GM23248 (cell line): ENCODE results near the gene CD37. TPM values are rescaled to one million over a fixed set of nuclear protein-coding genes. Genes with fewer than 3 reads are reported as not detected.

Experiments
- DNase-seq: peaks from one replicate; pipeline ENCODE4 v3.0.0-alpha.2; 2015
- H2AFZ ChIP-seq: fragments of 200-600 bp; sonication (generic); 2 replicates; pipeline ENCODE4 v1.6.1; 2016; ENCODE audit warnings: antibody characterized with exemption
- H3F3A ChIP-seq: fragments of 200-600 bp; sonication (generic); 2 replicates; pipeline ENCODE4 v1.6.1; 2016; ENCODE audit warnings: mild to moderate bottlenecking, antibody characterized with exemption, mixed run types; ENCODE audit not compliant: insufficient read depth
- H3K27ac ChIP-seq: fragments of 200-600 bp; sonication (generic); 2 replicates; pipeline ENCODE4 v1.5.1; 2016; ENCODE audit warnings: mild to moderate bottlenecking
- H3K27me3 ChIP-seq: fragments of 200-600 bp; sonication (generic); replicated peaks from 2 replicates; pipeline ENCODE4 v1.6.1; 2016; ENCODE audit warnings: mild to moderate bottlenecking; ENCODE audit not compliant: insufficient read depth
- H3K36me3 ChIP-seq: fragments of 200-600 bp; sonication (generic); 2 replicates; pipeline ENCODE4 v1.6.1; 2016; ENCODE audit warnings: low read depth, mild to moderate bottlenecking
- H3K4me1 ChIP-seq: fragments of 200-600 bp; sonication (generic); 2 replicates; pipeline ENCODE4 v1.6.1; 2016; ENCODE audit warnings: mild to moderate bottlenecking; ENCODE audit not compliant: insufficient read depth
- H3K4me2 ChIP-seq: fragments of 200-600 bp; sonication (generic); one replicate; pipeline ENCODE4 v1.6.1; 2016; ENCODE audit warnings: mild to moderate bottlenecking; ENCODE audit not compliant: unreplicated experiment
- H3K4me3 ChIP-seq: fragments of 200-600 bp; sonication (generic); 2 replicates; pipeline ENCODE4 v1.5.1; 2016; ENCODE audit warnings: mild to moderate bottlenecking
- H3K79me2 ChIP-seq: fragments of 200-600 bp; sonication (generic); 2 replicates; pipeline ENCODE4 v1.6.1; 2016; ENCODE audit warnings: mild to moderate bottlenecking; ENCODE audit not compliant: insufficient read depth
- H3K9ac ChIP-seq: fragments of 200-600 bp; sonication (generic); 2 replicates; pipeline ENCODE4 v1.6.1; 2016; ENCODE audit warnings: mild to moderate bottlenecking
- H3K9me2 ChIP-seq: fragments of 200-600 bp; sonication (generic); 2 replicates; pipeline ENCODE4 v1.6.1; 2016; ENCODE audit warnings: mixed run types, mild to moderate bottlenecking, moderate library complexity; ENCODE audit not compliant: insufficient read depth
- H3K9me3 ChIP-seq: fragments of 200-600 bp; sonication (generic); one replicate; pipeline ENCODE4 v1.6.1; 2017; ENCODE audit warnings: low read depth
- H4K20me1 ChIP-seq: fragments of 200-600 bp; sonication (generic); 2 replicates; pipeline ENCODE4 v1.6.0; 2016; ENCODE audit not compliant: insufficient read depth
- EZH2 ChIP-seq: fragments of 200-600 bp; sonication (generic); IDR thresholded peaks from 2 replicates; pipeline ENCODE4 v1.6.1; 2018; ENCODE audit warnings: antibody characterized with exemption, mild to moderate bottlenecking; ENCODE audit not compliant: insufficient read depth, poor library complexity, severe bottlenecking
- EZH2phosphoT487 ChIP-seq: fragments of 200-600 bp; sonication (generic); IDR thresholded peaks from 2 replicates; pipeline ENCODE4 v1.6.1; 2018; ENCODE audit warnings: antibody characterized with exemption, moderate library complexity, mild to moderate bottlenecking, low read depth; ENCODE audit not compliant: insufficient read depth
- WGBS, 2 experiments: methylation state at CpG; one replicate each; pipeline ENCODE4 v1.1.6; 2015 to 2017; ENCODE audit warnings: low lambda C conversion rate in 2 of 2, low coverage in 1 of 2; ENCODE audit errors: missing lambda C conversion rate in 2 of 2; 5-methylcytosine and 5-hydroxymethylcytosine counted together
- in situ Hi-C: fragments of 300-500 bp; cut with MboI; formaldehyde crosslinking; loops from 2 replicates; pipeline ENCODE4 v1.15.0; 2020
- polyA plus RNA-seq: library from polyadenylated mRNA; unstranded; fragments of >200 nt; fragmentation: Nextera tagmentation; extraction: Ambion mirVana; gene quantifications from 2 replicates; pipeline ENCODE4 v1.2.1, GENCODE V29; 2016
- total RNA-seq: library from RNA; depleted of rRNA; stranded (reverse); fragments of >200 nt; shearing (Covaris generic); gene quantifications from 2 replicates; pipeline ENCODE4 v1.2.3, GENCODE V29; 2014

CD37 gene
- total and polyA plus RNA-seq, 2 experiments from 2014 or later: 1.8 TPM; not detected in 1

DNA sequence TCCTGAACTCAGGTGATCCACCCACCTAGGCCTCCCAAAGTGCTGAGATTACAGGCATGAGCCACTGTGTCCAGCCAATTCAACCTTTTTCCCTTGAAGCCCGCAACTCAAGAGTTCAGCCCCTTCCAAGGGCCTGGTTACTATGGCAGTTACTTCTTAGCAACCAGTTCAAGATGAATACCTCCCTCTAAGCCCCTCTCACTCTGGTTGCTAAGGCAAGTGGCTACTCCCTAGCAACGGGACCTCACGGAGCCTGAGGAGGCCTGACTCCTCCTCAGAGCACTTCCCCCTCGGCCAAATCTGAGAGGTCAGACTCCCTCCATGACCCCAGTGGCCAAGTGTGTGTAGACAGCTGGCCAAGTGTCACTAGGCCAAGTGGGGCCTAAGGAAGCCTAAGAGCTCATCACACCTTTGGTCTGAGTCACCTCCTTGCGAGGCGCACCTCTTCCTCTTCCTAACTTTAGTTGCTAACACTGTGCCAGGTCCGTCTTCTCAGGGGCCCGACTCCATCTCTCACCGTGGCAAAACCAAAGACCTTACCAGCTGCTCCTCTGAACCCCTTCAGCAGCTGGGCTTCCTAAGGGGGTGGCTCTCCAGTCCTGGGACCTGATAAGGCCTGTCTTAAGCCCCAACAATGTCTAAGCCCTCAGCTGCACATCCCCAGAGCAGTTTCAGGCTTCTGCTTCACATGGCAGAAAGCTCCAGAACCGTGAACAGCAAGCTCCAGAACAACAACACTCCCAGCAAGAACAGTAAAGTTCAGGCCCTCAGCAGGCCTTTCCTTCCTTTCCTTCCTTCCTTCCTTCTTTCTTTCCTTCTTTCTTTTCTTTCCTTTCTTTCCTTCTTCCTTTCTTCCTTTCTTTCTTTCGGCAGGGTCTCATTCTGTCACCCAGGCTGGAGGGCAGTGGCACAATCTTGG is 9.6 kb downstream of the CD37 start:
- TF ChIP-seq EZH2phosphoT487 (no peak), EZH2 (no peak)
- H2AFZ ChIP-seq: no peak overlapping the region
- no peak overlapping the region for H3K4me2 ChIP-seq
- H3K4me1 ChIP-seq: no peaks in the 10 kb centered on the region
- no peaks in the 10 kb centered on the region for H3K79me2 ChIP-seq
- H4K20me1 ChIP-seq: no peaks in the 10 kb centered on the region
- no peaks in the 10 kb centered on the region for H3K9me2 ChIP-seq
- 82 to 84% methylated on average over 11 of the region's 11 CpGs for WGBS, 2 experiments
- no peaks in the 10 kb centered on the region for H3K9me3 ChIP-seq
- no peaks in the 10 kb centered on the region for H3F3A ChIP-seq
- no peaks in the 10 kb centered on the region; the same call in 1 of the 2 replicates for H3K36me3 ChIP-seq
- H3K27me3 ChIP-seq: no peaks in the 10 kb centered on the region
- H3K4me3 ChIP-seq: no peak overlapping the region
- DNase-seq: no peak
- in situ Hi-C loops: no loop called here
- no peak overlapping the region for H3K27ac ChIP-seq
- no peak overlapping the region for H3K9ac ChIP-seq

DNA sequence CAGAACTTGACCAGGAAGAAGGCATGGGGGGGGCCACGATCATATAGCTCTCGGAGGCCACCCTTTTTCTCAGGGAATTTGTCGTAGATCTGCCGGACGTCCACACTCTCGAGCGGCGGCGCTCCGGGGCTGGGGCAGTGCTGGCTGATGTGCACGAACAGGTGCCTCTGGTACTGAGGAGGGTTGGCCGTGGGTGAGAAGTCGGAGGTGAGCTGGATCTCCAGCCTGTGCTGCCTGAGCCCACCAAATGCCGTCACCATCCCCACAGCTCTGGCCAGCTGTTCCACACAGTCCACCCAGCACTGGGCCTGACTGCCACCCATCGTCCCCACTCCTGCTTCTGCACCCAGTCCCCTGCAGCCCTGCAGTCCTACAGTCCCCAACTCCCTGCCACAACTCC is 12.0 kb downstream of the CD37 start:
- no peak overlapping the region for H3K4me2 ChIP-seq
- no peak for DNase-seq
- no peaks in the 10 kb centered on the region for H3K4me1 ChIP-seq
- in situ Hi-C loops: no loop called here
- H3K27me3 ChIP-seq: no peaks in the 10 kb centered on the region
- no peaks in the 10 kb centered on the region; the same call in 1 of the 2 replicates for H3K36me3 ChIP-seq
- no peaks in the 10 kb centered on the region for H3K9me2 ChIP-seq
- no peaks in the 10 kb centered on the region for H4K20me1 ChIP-seq
- no peaks in the 10 kb centered on the region for H3K79me2 ChIP-seq
- no peak overlapping the region for H3K9ac ChIP-seq
- H3K27ac ChIP-seq: no peak overlapping the region
- H3F3A ChIP-seq: no peaks in the 10 kb centered on the region
- TF ChIP-seq EZH2phosphoT487 (no peak), EZH2 (no peak)
- WGBS, 2 experiments: 96% methylated on average over 11 to 15 of the region's 15 CpGs
- no peak overlapping the region for H3K4me3 ChIP-seq
- no peak overlapping the region for H2AFZ ChIP-seq
- no peaks in the 10 kb centered on the region for H3K9me3 ChIP-seq

- no peak overlapping the region for H3K4me3 ChIP-seq
- in situ Hi-C loops: no loop called here
- WGBS, 2 experiments: 53 to 58% methylated on average over 3 of the region's 3 CpGs
- no peaks in the 10 kb centered on the region for H3F3A ChIP-seq
- TF ChIP-seq EZH2phosphoT487 (no peak), EZH2 (no peak)
- no peaks in the 10 kb centered on the region for H3K4me1 ChIP-seq
- H3K4me2 ChIP-seq: no peak overlapping the region
- H3K9ac ChIP-seq: no peak overlapping the region
- H3K79me2 ChIP-seq: no peaks in the 10 kb centered on the region
- H3K9me2 ChIP-seq: no peaks in the 10 kb centered on the region
- peak; percentile 84 for DNase-seq
- no peaks in the 10 kb centered on the region for H4K20me1 ChIP-seq
- no peaks in the 10 kb centered on the region for H3K9me3 ChIP-seq
- no peak overlapping the region for H3K27ac ChIP-seq
- H2AFZ ChIP-seq: peak overlapping the region; percentile 79
- H3K27me3 ChIP-seq: no peaks in the 10 kb centered on the region
- H3K36me3 ChIP-seq: no peaks in the 10 kb centered on the region; the same call in 1 of the 2 replicates
Observed at GRCh38 chr19:49347835-49348234, 12.6 kb downstream of the CD37 start.

DNA sequence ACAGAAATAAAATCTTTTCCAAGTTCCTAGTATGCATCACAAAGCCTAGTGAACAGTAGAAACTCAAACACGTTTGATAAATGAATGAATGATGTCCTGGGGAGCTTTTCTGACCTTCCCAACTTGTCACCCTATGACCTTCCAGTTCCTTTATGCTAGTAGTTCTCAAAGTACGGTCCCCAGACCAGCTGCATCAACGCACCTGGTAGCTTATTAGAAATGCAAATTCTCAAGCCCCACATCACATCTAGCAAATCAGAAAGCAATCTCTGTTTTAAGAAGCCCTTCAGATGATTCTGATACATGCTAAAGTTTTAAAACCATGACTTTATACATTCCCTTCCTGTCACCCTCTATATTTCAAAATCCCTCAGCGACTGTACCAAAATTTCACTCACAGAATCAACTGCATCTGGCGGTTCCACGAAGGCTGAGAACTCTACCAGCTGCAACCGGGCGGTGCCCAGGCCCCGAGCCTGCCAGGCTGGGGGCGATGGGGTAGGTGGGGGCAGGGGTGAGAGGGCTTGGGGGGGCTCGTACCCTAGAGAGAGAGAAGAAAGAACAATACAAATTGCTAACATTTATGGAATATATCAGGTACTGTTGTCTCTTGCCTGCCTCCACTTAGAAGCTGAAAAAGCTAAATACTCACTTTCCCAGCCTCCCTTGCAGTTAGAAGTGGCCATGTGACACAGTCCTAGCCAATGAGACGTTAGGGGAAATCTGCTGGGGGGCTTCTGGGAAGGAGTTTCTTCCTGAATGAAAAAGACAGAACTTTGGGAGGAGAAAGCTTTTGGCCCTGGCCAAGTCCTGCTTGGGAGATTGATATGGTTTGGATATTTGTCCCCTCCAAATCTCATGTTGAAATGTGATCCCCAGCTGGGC is 13.3 kb downstream of the CD37 start:
- H3K36me3 ChIP-seq: no peaks in the 10 kb centered on the region; the same call in 1 of the 2 replicates
- H3K4me1 ChIP-seq: no peaks in the 10 kb centered on the region
- no peak overlapping the region for H3K4me2 ChIP-seq
- H3K9me2 ChIP-seq: no peaks in the 10 kb centered on the region
- TF ChIP-seq EZH2 (no peak), EZH2phosphoT487 (no peak)
- H2AFZ ChIP-seq: peak overlapping the region; percentile 79
- H3K4me3 ChIP-seq: no peak overlapping the region
- no peaks in the 10 kb centered on the region for H3F3A ChIP-seq
- no peaks in the 10 kb centered on the region for H3K27me3 ChIP-seq
- no peak for DNase-seq
- no peaks in the 10 kb centered on the region for H3K79me2 ChIP-seq
- WGBS, 2 experiments: 73 to 75% methylated on average over 12 of the region's 12 CpGs
- in situ Hi-C loops: no loop called here
- no peaks in the 10 kb centered on the region for H3K9me3 ChIP-seq
- no peaks in the 10 kb centered on the region for H4K20me1 ChIP-seq
- H3K27ac ChIP-seq: no peak overlapping the region
- H3K9ac ChIP-seq: no peak overlapping the region
